GM21423 (cell line): ENCODE results near the gene HBS1L.

ENCODE experiments used
- ATAC-seq: cut with Tn5 transposase; IDR thresholded peaks from one replicate; pipeline ENCODE4 v1.9.1; 2021; ENCODE audit warnings: mild to moderate bottlenecking, moderate library complexity; ENCODE audit not compliant: unreplicated experiment

The HBS1L gene

GRCh38 chr6:135043364-135043763 is 11.3 kb downstream of the HBS1L start:
- no peak for ATAC-seq

GRCh38 chr6:135038335-135038734 is 16.3 kb downstream of the HBS1L start:
- no peak for ATAC-seq

GRCh38 chr6:135037541-135037940 is 17.1 kb downstream of the HBS1L start:
- no peak for ATAC-seq

GRCh38 chr6:135036731-135037420 is 17.7 kb downstream of the HBS1L start:
- ATAC-seq, result no peak

GRCh38 chr6:135033238-135033637 is 21.4 kb downstream of the HBS1L start:
- ATAC-seq, result no peak

- no peak for ATAC-seq
Observed at GRCh38 chr6:135030532-135031178, 24.0 kb downstream of the HBS1L start.

GRCh38 chr6:135030056-135030473 is 24.6 kb downstream of the HBS1L start:
- ATAC-seq, result peak; percentile 91

- ATAC-seq, result no peak
Observed at GRCh38 chr6:135025775-135026174, 28.8 kb downstream of the HBS1L start.

- no peak for ATAC-seq
Observed at GRCh38 chr6:135025175-135025574, 29.4 kb downstream of the HBS1L start.

GRCh38 chr6:135022050-135022697 is 32.4 kb downstream of the HBS1L start:
- no peak for ATAC-seq

- ATAC-seq, result peak; percentile 64
Observed at GRCh38 chr6:135021310-135022049, 33.1 kb downstream of the HBS1L start.

- no peak for ATAC-seq
Observed at GRCh38 chr6:135018941-135019340, 35.7 kb downstream of the HBS1L start.

GRCh38 chr6:135018052-135018451 is 36.6 kb downstream of the HBS1L start:
- no peak for ATAC-seq

- peak; percentile 92 for ATAC-seq
Observed at GRCh38 chr6:135014353-135014832, 40.2 kb downstream of the HBS1L start.

GRCh38 chr6:135013211-135013610 is 41.4 kb downstream of the HBS1L start:
- ATAC-seq, result no peak

GRCh38 chr6:135012764-135013163 is 41.9 kb downstream of the HBS1L start:
- ATAC-seq, result no peak

GRCh38 chr6:135012349-135012748 is 42.3 kb downstream of the HBS1L start:
- ATAC-seq, result no peak

- ATAC-seq, result peak; percentile 5
Observed at GRCh38 chr6:135008941-135009290, 45.7 kb downstream of the HBS1L start.

GRCh38 chr6:135008072-135008940 is 46.3 kb downstream of the HBS1L start:
- peak; percentile 94 for ATAC-seq

- ATAC-seq, result no peak
Observed at GRCh38 chr6:135006386-135006914, 48.2 kb downstream of the HBS1L start.
